NCI-H748 (cell line): ENCODE data around the gene ENG.
A peak's percentile ranks its signal among the peaks of the same experiment; 100 is the strongest.
"Not testable (repeated sequence)": the region's sequence is repeated elsewhere in the genome, so short reads cannot be mapped to it uniquely, and the experiment has no call there.

ENCODE experiments used
- DNase-seq: peaks from one replicate; lab custom pipeline; 2025; ENCODE audit not compliant: unreplicated experiment; lab: John Stamatoyannopoulos, UW

The ENG gene

DNA sequence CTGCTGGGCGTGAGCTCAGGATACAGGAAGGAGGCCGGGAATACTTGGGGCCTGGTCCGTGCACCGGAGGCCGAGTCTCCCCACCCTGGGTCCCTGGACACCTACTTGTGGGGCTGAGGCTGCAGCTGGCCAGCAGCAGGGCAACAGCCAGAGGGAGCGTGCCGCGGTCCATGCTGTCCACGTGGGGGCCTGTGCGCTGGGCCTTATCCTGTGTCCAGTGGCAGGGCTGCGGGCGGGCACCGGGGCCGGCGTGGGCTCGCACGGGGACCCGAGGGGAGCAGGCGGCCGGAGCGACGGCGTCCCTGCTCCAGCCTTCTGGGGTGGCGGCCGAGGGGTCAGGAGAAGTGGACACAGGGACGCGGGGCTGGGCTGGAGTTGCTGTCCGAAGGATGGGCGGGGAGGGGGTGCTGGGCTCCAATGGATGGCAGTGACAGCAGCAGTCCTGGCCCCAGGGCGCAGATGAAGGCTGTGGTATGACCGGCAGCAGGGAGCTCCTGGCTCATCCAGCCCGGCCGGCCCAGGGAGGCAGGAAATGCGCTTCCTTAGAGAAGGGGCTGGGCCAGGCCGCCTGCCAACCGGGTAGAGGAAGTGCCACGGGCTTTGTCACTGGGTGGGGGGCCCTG lies at the start of gene ENG:
Gene ENG, minus strand, starts transcription at position 475 of the 623 bp plus-strand sequence. Its CDS starts 303 bp downstream, at position 172.
- no peak for DNase-seq

DNA sequence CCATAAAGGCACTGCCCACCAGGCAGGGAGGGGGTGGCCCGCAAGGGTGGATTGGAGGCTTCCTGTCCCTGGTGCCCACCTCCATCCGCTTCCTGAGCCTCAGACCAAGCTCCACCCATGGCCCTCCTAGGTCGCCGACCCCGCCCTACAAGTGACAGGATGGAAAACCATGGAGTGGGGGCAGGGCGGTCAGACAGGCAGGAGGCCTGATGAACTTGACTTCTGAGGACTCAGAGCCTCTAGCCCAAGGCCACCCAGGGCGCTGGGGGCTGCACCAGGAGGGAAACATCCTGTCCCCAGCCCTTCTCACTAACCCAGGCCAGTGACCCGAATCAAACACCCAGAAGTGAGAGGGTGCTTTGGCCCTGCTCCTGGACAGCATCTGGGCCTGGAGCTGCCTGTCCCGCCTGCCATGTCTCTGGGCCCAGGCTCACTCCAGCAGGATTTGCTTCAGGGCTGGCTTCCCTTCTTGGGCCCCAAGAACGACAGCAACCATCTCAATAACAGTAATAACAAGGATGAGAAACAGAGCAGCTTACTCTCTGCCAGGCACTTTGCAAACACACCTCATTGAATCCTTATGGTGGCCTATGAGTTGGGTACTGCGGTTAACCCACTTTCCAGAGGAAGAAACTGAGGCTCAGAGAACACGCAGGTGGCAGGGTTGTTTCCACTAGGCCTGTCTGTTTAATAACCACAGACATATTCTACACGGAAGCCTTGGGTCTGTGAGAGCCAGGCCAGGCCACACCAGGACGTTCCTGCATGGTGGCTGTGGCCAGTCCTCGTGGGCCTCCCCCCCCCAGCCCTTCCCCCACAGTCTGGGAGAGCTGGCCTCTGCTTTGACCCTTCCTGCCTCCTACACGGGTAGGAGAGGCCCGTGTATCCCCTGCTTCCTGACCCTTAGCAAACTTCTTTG lies 49.4 kb upstream of the ENG start:
- no peak for DNase-seq

DNA sequence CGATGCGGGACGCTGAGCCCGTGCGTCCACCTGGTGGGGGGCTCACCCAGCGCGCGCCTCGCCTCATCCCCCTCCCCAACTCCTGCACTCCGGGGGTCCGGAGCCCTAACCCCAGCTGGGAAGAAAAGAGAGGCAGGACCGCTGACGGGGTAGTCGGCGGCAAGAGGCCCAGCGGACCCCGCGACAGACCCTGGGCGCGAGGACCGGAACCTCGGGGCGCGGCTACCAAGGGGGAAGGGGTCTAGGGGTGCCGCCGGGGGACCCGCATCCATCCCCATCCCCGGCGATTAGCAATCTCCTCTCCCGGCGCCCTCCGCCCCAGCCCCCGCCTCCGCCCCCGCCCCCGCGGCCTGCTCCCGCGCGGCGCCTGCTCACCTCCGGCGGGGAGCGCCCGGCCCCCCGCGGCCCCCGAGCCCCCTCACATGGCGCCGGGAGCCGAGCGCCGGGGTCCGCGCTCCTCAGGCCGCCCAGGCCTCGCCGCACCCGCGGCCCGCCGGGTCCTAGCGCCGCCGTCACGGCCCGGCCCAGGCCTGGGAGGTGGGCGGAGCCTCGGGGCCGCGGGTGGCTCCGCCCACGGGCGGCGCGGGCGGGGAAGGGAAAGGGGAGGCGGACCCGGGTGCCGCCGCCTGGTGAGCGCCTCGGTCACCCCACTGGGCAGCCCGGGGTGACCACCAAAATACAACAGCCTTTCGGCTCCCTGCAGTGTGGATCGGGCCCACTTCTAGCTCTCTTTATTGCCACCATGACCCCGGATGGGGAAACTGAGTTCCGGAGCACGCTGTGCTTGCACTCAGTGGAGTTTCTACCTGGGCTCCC lies 44.9 kb upstream of the ENG start, which contains the start of gene ST6GALNAC6:
Gene ST6GALNAC6, minus strand, starts transcription at position 476 of the 816 bp plus-strand sequence. CDS start 1,622 bp downstream, outside the sequence.
- peak; percentile 82 for DNase-seq

GRCh38 chr9:127898433-127899127 lies 44.1 kb upstream of the ENG start:
- DNase-seq: peak; percentile 39

GRCh38 chr9:127897193-127897692 lies 42.8 kb upstream of the ENG start:
- peak; percentile 68 for DNase-seq

GRCh38 chr9:127896395-127897192 lies 42.1 kb upstream of the ENG start:
- no peak for DNase-seq

DNA sequence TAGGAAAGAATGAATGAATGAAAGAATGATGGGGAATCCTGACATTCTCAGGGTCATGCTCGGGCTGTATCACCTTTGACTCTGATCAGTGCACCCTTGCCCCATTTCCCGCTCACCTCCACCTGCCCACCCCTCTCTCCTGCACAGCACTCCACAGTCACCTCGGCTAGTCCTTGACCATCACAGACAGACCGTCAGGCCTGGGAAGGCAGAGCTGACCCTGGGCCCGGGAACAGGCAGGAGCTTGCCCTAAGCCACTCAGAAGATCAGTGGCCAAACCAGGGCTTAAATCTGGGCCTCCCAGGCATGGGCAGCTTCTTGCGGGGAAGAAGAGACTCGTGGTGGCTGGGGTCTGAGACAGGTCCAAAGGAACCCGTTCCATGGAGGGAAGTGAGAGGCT lies 41.4 kb upstream of the ENG start:
- DNase-seq: no peak

GRCh38 chr9:127893392-127893791 lies 38.9 kb upstream of the ENG start:
- no peak for DNase-seq

DNA sequence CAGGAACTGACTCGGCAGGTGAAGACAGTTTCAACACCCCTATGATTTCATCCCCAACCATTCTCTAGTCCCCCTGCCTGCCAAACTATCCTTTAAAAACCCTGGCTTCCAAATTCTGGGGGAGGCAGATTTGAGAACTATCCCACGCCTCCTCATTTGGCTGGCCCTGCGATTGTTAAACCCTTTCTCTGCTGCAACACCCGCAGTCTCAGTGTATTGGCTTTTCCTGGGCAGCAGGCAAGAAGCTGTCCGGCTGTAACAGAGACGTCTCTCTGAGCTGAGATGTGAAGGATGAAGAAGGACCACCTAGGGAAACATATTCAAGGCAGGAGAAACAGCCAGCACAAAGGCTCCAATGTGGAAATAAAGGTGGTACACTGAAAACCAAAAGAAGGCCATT lies 38.4 kb upstream of the ENG start:
- DNase-seq: no peak

GRCh38 chr9:127890053-127890452 lies 35.6 kb upstream of the ENG start:
- no peak for DNase-seq

GRCh38 chr9:127887792-127888191 lies 33.3 kb upstream of the ENG start:
- DNase-seq: no peak

- DNase-seq: no peak
These were observed 32.0 kb upstream of the ENG start for GRCh38 chr9:127886401-127886972.

DNA sequence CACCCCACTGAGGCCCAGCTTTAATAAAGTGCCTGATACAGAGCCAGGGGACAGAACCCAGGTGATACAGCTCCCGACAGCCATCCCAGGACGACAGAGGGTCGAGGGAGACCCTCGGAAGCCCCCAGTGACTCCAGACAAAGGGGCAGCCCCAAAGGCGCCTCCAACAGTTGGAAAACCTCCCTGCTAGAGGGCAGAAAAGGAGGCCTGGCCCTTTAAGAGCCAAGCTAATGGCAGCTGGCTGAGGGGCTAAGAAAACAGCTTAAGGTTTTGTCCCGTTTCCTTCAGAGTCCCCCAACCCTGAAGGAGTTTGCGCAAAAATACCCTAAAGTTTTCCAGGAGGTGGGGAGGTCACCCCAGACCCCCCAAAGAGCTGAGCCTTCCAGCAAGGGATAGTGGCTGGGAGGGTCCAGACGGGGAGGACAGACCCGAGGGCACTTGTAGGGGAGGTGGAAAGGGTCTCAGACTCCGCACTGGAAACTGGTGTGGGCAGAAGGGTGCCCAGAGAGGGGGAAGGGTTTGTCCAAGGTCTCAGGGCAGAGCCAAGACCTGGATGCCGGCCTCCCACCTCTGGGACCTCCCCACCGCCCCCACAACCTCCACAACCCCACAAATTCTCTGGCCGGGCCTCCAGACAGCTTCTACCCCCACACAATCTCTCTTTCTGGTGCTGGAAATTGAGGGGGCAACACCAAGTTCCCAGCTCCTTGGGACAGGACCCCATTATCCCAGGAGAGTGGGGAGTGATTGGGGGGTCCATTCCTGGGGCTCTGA lies 31.2 kb upstream of the ENG start:
- DNase-seq: no peak

GRCh38 chr9:127884976-127885490 lies 30.6 kb upstream of the ENG start:
- DNase-seq: no peak

DNA sequence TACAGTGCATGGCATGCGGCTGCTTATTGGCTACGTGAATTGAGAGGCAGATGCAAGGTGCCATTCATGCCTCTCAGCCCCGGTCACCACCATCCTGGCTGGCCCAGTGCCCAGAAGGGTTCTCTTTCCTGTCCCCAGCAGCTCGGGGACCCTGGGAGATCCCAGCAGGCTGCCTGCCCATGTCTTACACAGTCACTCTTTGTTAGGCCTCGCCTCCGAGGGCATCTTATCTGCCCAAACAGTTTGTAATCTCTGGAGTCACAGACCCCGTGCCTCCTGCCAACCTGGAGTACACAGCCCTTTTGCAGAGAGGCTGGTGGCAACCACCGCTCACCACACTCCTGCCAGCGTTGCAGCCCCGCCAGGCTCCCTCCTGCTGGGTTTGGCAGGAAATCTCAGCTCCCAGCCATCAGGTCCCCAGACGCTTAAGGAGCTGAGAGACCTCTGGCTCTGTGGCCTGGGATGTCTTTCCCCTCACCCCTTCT lies 30.0 kb upstream of the ENG start:
- no peak for DNase-seq

DNA sequence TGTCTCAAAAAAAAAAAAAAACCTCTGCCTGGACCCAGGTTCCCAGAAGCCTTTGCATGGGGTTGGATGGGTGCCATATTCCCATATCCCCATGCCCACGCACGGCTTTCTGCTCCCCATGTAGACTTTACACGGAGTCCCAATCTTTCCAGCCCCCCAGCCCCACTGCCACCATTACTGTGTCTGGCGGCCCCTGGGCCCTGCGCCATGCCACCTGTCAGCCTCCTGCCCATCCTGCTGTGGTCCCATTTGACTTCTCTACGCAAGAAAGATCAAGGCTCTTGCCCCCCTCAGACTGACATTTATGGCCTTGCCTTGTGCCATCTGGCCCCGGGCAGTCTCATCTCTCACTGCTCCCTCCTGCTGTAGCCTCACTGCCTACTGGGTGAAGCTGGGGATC lies 29.5 kb upstream of the ENG start:
- DNase-seq: no peak

DNA sequence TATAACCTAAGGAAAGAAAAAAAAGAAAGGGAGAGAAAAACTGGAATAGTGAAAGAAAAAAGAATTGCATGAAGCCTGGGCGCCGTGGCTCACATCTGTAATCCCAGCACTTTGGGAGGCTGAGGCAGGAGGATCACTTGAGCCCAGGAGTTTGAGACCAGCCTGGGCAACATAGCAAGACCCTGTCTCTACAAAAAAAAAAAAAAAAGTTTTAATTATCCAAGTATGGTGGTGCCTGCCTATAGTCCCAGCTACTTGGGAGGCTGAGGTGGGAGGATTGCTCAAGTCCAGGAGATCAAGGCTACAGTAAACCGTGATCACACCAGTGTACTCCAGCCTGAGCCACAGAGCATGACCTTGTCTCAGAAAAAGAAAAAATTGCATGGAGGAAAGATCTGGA lies 27.3 kb upstream of the ENG start:
- DNase-seq: not testable (repeated sequence)

GRCh38 chr9:127880143-127880542 lies 25.7 kb upstream of the ENG start:
- no peak for DNase-seq
